HepG2 (cell line): ENCODE measurements around the gene EFCAB8. TPM values are rescaled to one million over a fixed set of nuclear protein-coding genes. Genes with fewer than 3 reads are reported as not detected.

Experiments used
- AGO2 ChIP-seq: fragments of 200-400 bp; formaldehyde crosslinking; optimal IDR thresholded peaks from 2 replicates; pipeline ENCODE3; 2017; ENCODE audit warnings: mild to moderate bottlenecking, low read depth, low read length, moderate library complexity
- AHR ChIP-seq: IDR thresholded peaks from 2 replicates; pipeline ENCODE4 v1.6.1; 2018; ENCODE audit warnings: missing genetic modification reagents, missing compliant biosample characterization
- FOXP1 ChIP-seq, 2 experiments: fragments of 450-650 bp in 1 of 2; IDR thresholded peaks; 2 replicates each; pipeline ENCODE4 v1.6.1; 2017 to 2018; ENCODE audit warnings: antibody characterized with exemption in 1 of 2
- GATAD1 ChIP-seq: IDR thresholded peaks from 2 replicates; pipeline ENCODE4 v1.6.1; 2016; ENCODE audit warnings: missing genetic modification reagents, missing compliant biosample characterization
- KLF11 ChIP-seq: IDR thresholded peaks from 2 replicates; pipeline ENCODE4 v1.6.1; 2016; ENCODE audit warnings: missing compliant biosample characterization
- NFYC ChIP-seq: IDR thresholded peaks from 2 replicates; pipeline ENCODE4 v1.6.1; 2016; ENCODE audit warnings: missing genetic modification reagents, missing compliant biosample characterization
- SMC3 ChIP-seq: IDR thresholded peaks from 2 replicates; pipeline ENCODE4 v1.6.1; 2011; ENCODE audit warnings: low read length, improper control_type of control experiment
- SRSF9 ChIP-seq: fragments of 200-400 bp; formaldehyde crosslinking; IDR thresholded peaks from 2 replicates; pipeline ENCODE4 v1.6.1; 2018; ENCODE audit warnings: borderline replicate concordance, mild to moderate bottlenecking, low read depth, low read length; ENCODE audit not compliant: insufficient read depth, poor library complexity, severe bottlenecking
- ZNF143 ChIP-seq: sonication (generic); formaldehyde crosslinking; IDR thresholded peaks from 2 replicates; pipeline ENCODE4 v1.4.0; 2020; ENCODE audit warnings: missing genetic modification reagents
- ZNF557 ChIP-seq: sonication (generic); formaldehyde crosslinking; IDR thresholded peaks from 2 replicates; pipeline ENCODE4 v1.4.0; 2020; ENCODE audit warnings: missing genetic modification reagents
- ZSCAN30 ChIP-seq: sonication (generic); formaldehyde crosslinking; IDR thresholded peaks from 2 replicates; pipeline ENCODE4 v1.5.0; 2020; ENCODE audit warnings: mild to moderate bottlenecking, missing genetic modification reagents
- polyA plus RNA-seq, 8 experiments: library from polyadenylated mRNA; depleted of rRNA in 3 of 8; stranded (reverse) in 7 of 8; unstranded in 1 of 8; fragments of >200 nt; fragmentation: Illumina TruSeq in 4 of 8; extraction: Trizol in 4 of 8; gene quantifications; 2 replicates each; pipeline versions ENCODE4 v1.2.1 to v1.2.3, GENCODE V29; 2011 to 2016; ENCODE audit warnings: low read depth in 4 of 8, missing spikeins in 1 of 8, mixed read lengths in 1 of 8; ENCODE audit not compliant: insufficient read depth in 1 of 8
- total RNA-seq, 5 experiments: library from RNA; depleted of rRNA; stranded (reverse); fragments of >200 nt; fragmentation: Illumina TruSeq; extraction: Trizol; gene quantifications; 2 replicates each; pipeline ENCODE4 v1.2.3, GENCODE V29; 2016; ENCODE audit warnings: low read depth in 1 of 5
- TF ChIP-seq, protein P1 (sequence below): sonication (generic); formaldehyde crosslinking; IDR thresholded peaks from 2 replicates; pipeline ENCODE4 v1.8.1; 2022; ENCODE audit warnings: low read depth, mild to moderate bottlenecking, missing genetic modification reagents
- TF ChIP-seq, protein P2 (sequence below): sonication (generic); formaldehyde crosslinking; IDR thresholded peaks from 2 replicates; pipeline ENCODE4 v1.4.0; 2020; ENCODE audit warnings: missing genetic modification reagents; ENCODE audit errors: not compliant biosample characterization
- TF ChIP-seq, protein P3 (sequence below): sonication (generic); formaldehyde crosslinking; IDR thresholded peaks from 2 replicates; pipeline ENCODE4 v1.8.0; 2022; ENCODE audit warnings: missing genetic modification reagents, low read depth, mild to moderate bottlenecking, borderline replicate concordance
- TF ChIP-seq, protein P4 (sequence below): sonication (generic); formaldehyde crosslinking; IDR thresholded peaks from 2 replicates; pipeline ENCODE4 v1.9.0; 2021; ENCODE audit warnings: missing genetic modification reagents, borderline replicate concordance

EFCAB8 gene
- total and polyA plus RNA-seq, 2 of the 13 experiments (the other 11 are each of a cell fraction or from before 2014, with no cell fraction given): 0.15 to 0.22 TPM

DNA sequence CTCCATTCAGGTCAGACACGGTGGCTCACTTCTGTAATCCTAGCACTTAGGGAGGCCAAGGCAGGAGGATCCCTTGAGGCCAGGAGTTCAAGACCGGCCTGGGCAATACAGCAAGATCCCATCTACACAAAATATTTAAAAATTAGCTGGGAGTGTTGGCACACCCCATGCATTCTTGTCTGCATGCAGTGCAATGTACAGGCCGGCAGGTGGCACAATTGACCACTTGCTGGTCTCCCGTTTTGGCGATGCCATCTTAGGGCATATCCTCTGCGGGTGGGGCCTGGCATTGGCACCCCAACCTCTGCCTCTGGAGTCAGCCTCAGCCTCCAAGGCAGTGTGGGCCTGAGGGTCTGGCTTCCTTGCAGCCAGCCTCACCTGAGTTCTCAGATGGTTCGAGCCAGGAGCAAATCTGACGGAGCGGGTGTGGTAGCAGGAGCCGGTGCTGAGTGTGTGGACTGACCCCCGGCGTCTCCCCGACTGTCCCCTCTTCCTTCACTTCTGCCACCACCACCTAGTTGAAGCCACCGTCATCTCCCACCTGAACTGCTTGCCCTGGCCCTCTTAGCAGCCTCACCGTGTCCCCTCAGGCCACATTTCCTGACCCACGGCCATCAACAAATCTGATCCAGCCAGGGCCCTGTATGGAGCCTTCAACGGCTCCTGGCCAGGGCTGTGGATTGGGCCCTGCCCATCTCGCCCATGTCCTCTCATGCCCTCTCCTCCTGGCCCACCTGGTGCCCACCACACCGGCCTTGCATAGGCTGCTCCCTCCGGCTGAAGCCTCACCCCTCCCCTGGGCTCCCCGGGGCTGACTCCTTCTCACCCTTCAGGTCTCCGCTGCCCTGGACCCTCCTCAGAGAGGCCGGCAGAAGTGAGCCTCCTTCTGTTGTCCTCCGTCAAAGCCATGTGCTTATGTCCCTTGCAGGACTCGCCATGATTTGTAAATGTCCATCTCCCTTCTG, 44.0 kb downstream of the EFCAB8 start (continued):
- TF ChIP-seq GATAD1 (CRISPR knock-in tag) (0 out of 2 replicates have a peak, but pooled peaks have one; percentile 47), KLF11 (no peak), SMC3 (peak; percentile 97), FOXP1 (IDR thresholded peaks at IDR 0.05) (no peak), FOXP1 (CRISPR knock-in tag; IDR thresholded peaks at IDR 0.05) (no peak), AGO2 (no peak), SRSF9 (no peak), NFYC (no peak), ZNF143 (CRISPR knock-in tag) (no peak; the same call in 1 of the 2 replicates), AHR (no peak), ZNF557 (no peak), ZSCAN30 (CRISPR knock-in tag) (no peak)
- TF ChIP-seq, protein P1, sequence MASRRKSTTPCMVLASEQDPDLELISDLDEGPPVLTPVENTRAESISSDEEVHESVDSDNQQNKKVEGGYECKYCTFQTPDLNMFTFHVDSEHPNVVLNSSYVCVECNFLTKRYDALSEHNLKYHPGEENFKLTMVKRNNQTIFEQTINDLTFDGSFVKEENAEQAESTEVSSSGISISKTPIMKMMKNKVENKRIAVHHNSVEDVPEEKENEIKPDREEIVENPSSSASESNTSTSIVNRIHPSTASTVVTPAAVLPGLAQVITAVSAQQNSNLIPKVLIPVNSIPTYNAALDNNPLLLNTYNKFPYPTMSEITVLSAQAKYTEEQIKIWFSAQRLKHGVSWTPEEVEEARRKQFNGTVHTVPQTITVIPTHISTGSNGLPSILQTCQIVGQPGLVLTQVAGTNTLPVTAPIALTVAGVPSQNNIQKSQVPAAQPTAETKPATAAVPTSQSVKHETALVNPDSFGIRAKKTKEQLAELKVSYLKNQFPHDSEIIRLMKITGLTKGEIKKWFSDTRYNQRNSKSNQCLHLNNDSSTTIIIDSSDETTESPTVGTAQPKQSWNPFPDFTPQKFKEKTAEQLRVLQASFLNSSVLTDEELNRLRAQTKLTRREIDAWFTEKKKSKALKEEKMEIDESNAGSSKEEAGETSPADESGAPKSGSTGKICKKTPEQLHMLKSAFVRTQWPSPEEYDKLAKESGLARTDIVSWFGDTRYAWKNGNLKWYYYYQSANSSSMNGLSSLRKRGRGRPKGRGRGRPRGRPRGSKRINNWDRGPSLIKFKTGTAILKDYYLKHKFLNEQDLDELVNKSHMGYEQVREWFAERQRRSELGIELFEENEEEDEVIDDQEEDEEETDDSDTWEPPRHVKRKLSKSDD: no peak
- TF ChIP-seq, protein P2, sequence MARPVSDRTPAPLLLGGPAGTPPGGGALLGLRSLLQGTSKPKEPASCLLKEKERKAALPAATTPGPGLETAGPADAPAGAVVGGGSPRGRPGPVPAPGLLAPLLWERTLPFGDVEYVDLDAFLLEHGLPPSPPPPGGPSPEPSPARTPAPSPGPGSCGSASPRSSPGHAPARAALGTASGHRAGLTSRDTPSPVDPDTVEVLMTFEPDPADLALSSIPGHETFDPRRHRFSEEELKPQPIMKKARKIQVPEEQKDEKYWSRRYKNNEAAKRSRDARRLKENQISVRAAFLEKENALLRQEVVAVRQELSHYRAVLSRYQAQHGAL (CRISPR knock-in tag): no peak
- TF ChIP-seq, protein P3, sequence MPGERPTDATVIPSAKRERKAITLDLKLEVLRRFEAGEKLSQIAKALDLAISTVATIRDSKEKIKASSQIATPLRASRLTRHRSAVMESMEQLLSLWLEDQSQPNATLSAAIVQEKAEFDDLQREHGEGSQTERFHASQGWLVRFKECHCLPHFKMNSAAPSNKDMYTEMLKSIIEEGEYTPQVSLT (CRISPR knock-in tag): no peak
- TF ChIP-seq, protein P4, sequence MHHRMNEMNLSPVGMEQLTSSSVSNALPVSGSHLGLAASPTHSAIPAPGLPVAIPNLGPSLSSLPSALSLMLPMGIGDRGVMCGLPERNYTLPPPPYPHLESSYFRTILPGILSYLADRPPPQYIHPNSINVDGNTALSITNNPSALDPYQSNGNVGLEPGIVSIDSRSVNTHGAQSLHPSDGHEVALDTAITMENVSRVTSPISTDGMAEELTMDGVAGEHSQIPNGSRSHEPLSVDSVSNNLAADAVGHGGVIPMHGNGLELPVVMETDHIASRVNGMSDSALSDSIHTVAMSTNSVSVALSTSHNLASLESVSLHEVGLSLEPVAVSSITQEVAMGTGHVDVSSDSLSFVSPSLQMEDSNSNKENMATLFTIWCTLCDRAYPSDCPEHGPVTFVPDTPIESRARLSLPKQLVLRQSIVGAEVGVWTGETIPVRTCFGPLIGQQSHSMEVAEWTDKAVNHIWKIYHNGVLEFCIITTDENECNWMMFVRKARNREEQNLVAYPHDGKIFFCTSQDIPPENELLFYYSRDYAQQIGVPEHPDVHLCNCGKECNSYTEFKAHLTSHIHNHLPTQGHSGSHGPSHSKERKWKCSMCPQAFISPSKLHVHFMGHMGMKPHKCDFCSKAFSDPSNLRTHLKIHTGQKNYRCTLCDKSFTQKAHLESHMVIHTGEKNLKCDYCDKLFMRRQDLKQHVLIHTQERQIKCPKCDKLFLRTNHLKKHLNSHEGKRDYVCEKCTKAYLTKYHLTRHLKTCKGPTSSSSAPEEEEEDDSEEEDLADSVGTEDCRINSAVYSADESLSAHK (CRISPR knock-in tag): no peak
